ENCODE measurements around the gene CCDC12. TPM values are rescaled to one million over a fixed set of nuclear protein-coding genes. Genes with fewer than 3 reads are reported as not detected.

The CCDC12 gene
- total and polyA plus RNA-seq, 3 donors from 2014 or later = 43.3 to 66.6 (median 59.6) TPM

- Histone ChIP-seq H3K27me3 (no peaks in the 10 kb centered on the region), H3K9me3 (no peaks in the 10 kb centered on the region), H3K36me3 (ENCODE audit: low read depth, missing control alignments) (no peaks in the 10 kb centered on the region), H3K27ac (no peak overlapping the region), H3K4me3 (no peak overlapping the region), H3K4me1 (peaks cover 14% of the 10 kb centered on the region)
- intact Hi-C loops (cut with DNase I; ENCODE audit: low total_unique reads) = no loop called here
- no peak for TF ChIP-seq POLR2A (IDR thresholded peaks at IDR 0.05)
- TF ChIP-seq, protein P1, sequence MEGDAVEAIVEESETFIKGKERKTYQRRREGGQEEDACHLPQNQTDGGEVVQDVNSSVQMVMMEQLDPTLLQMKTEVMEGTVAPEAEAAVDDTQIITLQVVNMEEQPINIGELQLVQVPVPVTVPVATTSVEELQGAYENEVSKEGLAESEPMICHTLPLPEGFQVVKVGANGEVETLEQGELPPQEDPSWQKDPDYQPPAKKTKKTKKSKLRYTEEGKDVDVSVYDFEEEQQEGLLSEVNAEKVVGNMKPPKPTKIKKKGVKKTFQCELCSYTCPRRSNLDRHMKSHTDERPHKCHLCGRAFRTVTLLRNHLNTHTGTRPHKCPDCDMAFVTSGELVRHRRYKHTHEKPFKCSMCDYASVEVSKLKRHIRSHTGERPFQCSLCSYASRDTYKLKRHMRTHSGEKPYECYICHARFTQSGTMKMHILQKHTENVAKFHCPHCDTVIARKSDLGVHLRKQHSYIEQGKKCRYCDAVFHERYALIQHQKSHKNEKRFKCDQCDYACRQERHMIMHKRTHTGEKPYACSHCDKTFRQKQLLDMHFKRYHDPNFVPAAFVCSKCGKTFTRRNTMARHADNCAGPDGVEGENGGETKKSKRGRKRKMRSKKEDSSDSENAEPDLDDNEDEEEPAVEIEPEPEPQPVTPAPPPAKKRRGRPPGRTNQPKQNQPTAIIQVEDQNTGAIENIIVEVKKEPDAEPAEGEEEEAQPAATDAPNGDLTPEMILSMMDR (IDR thresholded peaks at IDR 0.05) = no peak
- WGBS, 2 donors = 91 to 95% methylated on average over 1 of the region's 1 CpG
- no peak for DNase-seq
Observed at GRCh38 chr3:46890132-46890531, 86.4 kb downstream of the CCDC12 start.

- Histone ChIP-seq H3K9me3 (no peaks in the 10 kb centered on the region), H3K27ac (no peak overlapping the region), H3K36me3 (ENCODE audit: low read depth, missing control alignments) (no peaks in the 10 kb centered on the region), H3K4me3 (no peak overlapping the region), H3K27me3 (no peaks in the 10 kb centered on the region), H3K4me1 (peaks cover 14% of the 10 kb centered on the region)
- 58 to 73% methylated on average over 6 of the region's 6 CpGs for WGBS, 2 donors
- intact Hi-C loops (cut with DNase I; ENCODE audit: low total_unique reads) = no loop called here
- TF ChIP-seq, protein P1 (IDR thresholded peaks at IDR 0.05) = no peak
- TF ChIP-seq POLR2A (IDR thresholded peaks at IDR 0.05) = no peak
- DNase-seq = no peak
Observed at GRCh38 chr3:46889381-46890110, 87.0 kb downstream of the CCDC12 start.

DNA sequence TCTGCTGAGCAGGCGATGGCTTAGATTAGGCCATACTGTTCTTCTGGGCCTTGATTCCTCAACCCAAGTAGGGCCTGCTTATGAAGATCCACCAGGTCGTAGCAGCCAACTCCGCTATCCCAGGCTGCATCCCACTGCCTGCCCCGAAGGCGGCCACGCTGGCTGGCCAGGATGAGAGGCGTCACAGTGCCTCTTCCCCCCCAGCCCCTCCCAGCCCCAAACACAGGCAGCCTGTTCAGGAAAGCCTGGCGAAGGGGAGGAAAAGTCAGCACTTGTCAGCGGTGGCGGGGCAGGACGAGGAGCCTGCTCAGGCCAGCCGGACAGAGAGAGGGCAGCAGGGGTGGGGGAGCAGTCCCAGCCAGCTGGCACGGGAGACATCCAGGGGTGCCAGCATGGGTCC lies 87.8 kb downstream of the CCDC12 start:
- peaks cover 14% of the 10 kb centered on the region for H3K4me1 ChIP-seq
- 86 to 94% methylated on average over 9 to 13 of the region's 13 CpGs for WGBS, 2 donors
- intact Hi-C loops (cut with DNase I; ENCODE audit: low total_unique reads) = no loop called here

DNA sequence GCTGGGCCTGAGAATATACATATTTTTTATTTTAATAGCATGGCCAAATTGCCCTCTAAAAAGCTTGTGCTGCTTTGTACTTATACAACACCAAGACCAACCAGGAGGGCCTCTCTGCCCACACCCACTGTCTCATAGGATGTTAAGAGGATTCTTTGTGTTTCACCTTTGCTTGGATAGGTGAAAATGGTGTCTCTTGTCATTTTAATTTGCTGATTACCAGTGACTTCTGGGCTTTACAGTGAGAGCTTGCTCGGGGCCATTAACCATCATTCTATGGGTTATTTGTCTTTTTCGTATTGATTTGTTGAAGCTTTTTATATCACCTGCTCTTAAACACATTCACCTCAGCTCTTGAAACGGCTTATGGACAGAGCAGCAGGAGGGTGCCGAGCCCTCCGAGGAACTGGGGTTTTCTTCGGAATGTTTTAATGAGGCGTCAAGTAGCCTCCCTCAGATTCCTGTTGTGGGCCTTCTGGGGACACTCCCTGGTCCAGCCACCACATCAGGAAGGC lies 88.5 kb downstream of the CCDC12 start:
- Histone ChIP-seq H3K36me3 (ENCODE audit: low read depth, missing control alignments) (no peaks in the 10 kb centered on the region), H3K9me3 (no peaks in the 10 kb centered on the region), H3K4me1 (peaks cover 12% of the 10 kb centered on the region), H3K27me3 (no peaks in the 10 kb centered on the region), H3K27ac (no peak overlapping the region), H3K4me3 (no peak overlapping the region)
- TF ChIP-seq, protein P1 (IDR thresholded peaks at IDR 0.05) = no peak
- TF ChIP-seq POLR2A (IDR thresholded peaks at IDR 0.05) = no peak
- intact Hi-C loops (cut with DNase I; ENCODE audit: low total_unique reads) = no loop called here
- WGBS, 2 donors = 77 to 88% methylated on average over 7 of the region's 7 CpGs
- no peak for DNase-seq

More for the DNA sequence above, 87.8 kb downstream of the CCDC12 start:
- Histone ChIP-seq H3K4me3 (no peak overlapping the region), H3K36me3 (ENCODE audit: low read depth, missing control alignments) (no peaks in the 10 kb centered on the region), H3K27me3 (no peaks in the 10 kb centered on the region), H3K9me3 (no peaks in the 10 kb centered on the region), H3K27ac (no peak overlapping the region)
- DNase-seq = no peak
- no peak for TF ChIP-seq POLR2A (IDR thresholded peaks at IDR 0.05)
- TF ChIP-seq, protein P1 (IDR thresholded peaks at IDR 0.05) = no peak

DNA sequence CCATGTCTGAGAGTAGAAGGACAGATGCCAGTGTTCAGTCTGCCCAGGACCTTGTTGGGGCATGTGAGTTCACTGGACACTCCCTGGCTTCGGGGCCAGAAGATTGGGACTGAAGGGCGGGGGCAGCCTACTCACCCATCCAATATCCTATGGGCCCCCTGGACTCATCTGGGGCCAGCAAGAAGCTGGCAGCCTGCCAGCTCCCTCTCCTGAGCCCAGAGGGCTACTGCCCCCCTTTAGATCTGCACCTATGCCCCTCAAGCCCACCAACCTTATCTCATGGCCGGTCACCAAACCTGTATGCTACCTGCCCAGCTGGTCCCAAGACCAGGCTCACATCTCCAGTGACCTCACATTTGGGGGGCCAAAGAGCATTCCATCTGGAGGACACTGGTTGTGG lies 90.9 kb downstream of the CCDC12 start:
- intact Hi-C loops (cut with DNase I; ENCODE audit: low total_unique reads) = no loop called here
- DNase-seq = no peak
- 87 to 93% methylated on average over 3 of the region's 3 CpGs for WGBS, 2 donors
- Histone ChIP-seq H3K27me3 (no peaks in the 10 kb centered on the region), H3K4me1 (peaks cover 8% of the 10 kb centered on the region), H3K4me3 (no peak overlapping the region), H3K36me3 (ENCODE audit: low read depth, missing control alignments) (no peaks in the 10 kb centered on the region), H3K27ac (no peak overlapping the region), H3K9me3 (no peaks in the 10 kb centered on the region)
- TF ChIP-seq, protein P1 (IDR thresholded peaks at IDR 0.05) = no peak
- no peak for TF ChIP-seq POLR2A (IDR thresholded peaks at IDR 0.05)
